ENCODE data around the gene ARRDC2.

- TF ChIP-seq CTCF (IDR thresholded peaks at IDR 0.05; ENCODE audit: insufficient read depth, low read depth, low read length): no peak
- no peak for TF ChIP-seq EZH2 (IDR thresholded peaks at IDR 0.05; ENCODE audit: insufficient read depth, low read length)
These were observed 49.6 kb downstream of the ARRDC2 start for GRCh38 chr19:18057557-18057956.

All from astrocyte (in vitro differentiated cells and primary cell).